ENCODE results near the gene MND1. TPM values are rescaled to one million over a fixed set of nuclear protein-coding genes. Genes with fewer than 3 reads are reported as not detected.

MND1 gene
- total and polyA plus RNA-seq, 2 of the 8 experiments (the other 6 are each of a cell fraction or from before 2014, with no cell fraction given), result 4.4 to 26.2 TPM

DNA sequence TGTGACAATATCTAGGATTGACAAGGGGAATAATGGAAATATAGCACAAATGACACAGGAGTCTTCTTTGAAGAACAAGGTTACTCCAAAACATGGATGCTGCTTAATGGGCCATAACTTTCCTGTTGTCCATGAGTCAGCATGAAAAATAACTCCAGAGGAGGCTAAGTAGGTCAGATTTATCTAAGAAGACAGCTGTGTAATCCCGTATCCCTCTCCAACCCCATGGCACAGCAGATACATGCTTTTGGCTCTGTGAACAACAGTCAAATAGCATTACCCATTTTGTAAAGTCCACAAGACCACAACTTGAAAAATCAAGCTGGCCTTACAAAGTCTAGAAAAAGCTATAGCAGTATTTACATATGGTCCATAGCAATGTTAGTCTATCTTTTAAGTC is 119.6 kb downstream of the MND1 start (continued):
- TF ChIP-seq, protein P1, sequence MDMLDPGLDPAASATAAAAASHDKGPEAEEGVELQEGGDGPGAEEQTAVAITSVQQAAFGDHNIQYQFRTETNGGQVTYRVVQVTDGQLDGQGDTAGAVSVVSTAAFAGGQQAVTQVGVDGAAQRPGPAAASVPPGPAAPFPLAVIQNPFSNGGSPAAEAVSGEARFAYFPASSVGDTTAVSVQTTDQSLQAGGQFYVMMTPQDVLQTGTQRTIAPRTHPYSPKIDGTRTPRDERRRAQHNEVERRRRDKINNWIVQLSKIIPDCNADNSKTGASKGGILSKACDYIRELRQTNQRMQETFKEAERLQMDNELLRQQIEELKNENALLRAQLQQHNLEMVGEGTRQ (IDR thresholded peaks at IDR 0.05; ENCODE audit: low read length), result no peak
- no peak for TF ChIP-seq FOSL1 (IDR thresholded peaks at IDR 0.05; ENCODE audit: insufficient read depth, low read depth, low read length)
- no peak for TF ChIP-seq CBX8 (IDR thresholded peaks at IDR 0.05; ENCODE audit: borderline replicate concordance, low read depth, low read length)
- no peak for TF ChIP-seq EP300 (IDR thresholded peaks at IDR 0.05; ENCODE audit: borderline replicate concordance in 1 of 2, low read depth in 2 of 2, low read length in 2 of 2)
- no peak for TF ChIP-seq CHD7 (IDR thresholded peaks at IDR 0.05; ENCODE audit: insufficient replicate concordance, low read length)
- TF ChIP-seq SIN3A (conservative IDR thresholded peaks at IDR 0.05 in 1 of 2, IDR thresholded peaks at IDR 0.05 in 1 of 2; ENCODE audit: low read depth in 1 of 2, low read length in 2 of 2), result no peak
- no peak for TF ChIP-seq KDM1A (IDR thresholded peaks at IDR 0.05; ENCODE audit: borderline replicate concordance, low read length)

Data from H1 (cell line).